T-helper 9 cell (primary cell): ENCODE data around the gene TRMT112.
A peak's percentile ranks its signal among the peaks of the same experiment; 100 is the strongest.

Experiments
- DNase-seq: peaks from one replicate; pipeline ENCODE4 v3.0.0-alpha.2; 2020
- total RNA-seq, 2 donors: gene quantifications; one replicate each; lab custom pipeline; 2026; lab: John Stamatoyannopoulos, UW

TRMT112 gene
- total RNA-seq = 63.0 to 98.8 reads per million in 2 donors

GRCh38 chr11:64317325-64317960 is at the start of gene TRMT112:
TRMT112 (minus strand) TSS chr11:64317559; CDS start chr11:64317526, 33 bp downstream.
- peak; percentile 93 for DNase-seq

GRCh38 chr11:64366751-64367150 is 49.4 kb upstream of the TRMT112 start:
- no peak for DNase-seq

GRCh38 chr11:64364911-64365310 is 47.6 kb upstream of the TRMT112 start:
- no peak for DNase-seq

GRCh38 chr11:64364435-64364834 is 47.1 kb upstream of the TRMT112 start:
- DNase-seq = no peak

GRCh38 chr11:64362339-64362738 is 45.0 kb upstream of the TRMT112 start:
- DNase-seq = no peak

GRCh38 chr11:64361659-64362058 is 44.3 kb upstream of the TRMT112 start:
- DNase-seq = no peak

GRCh38 chr11:64360448-64360921 is 43.1 kb upstream of the TRMT112 start:
- no peak for DNase-seq

- no peak for DNase-seq
These were observed 42.5 kb upstream of the TRMT112 start for GRCh38 chr11:64359712-64360445.

GRCh38 chr11:64358907-64359711 is 41.8 kb upstream of the TRMT112 start, which contains the start of gene RPS6KA4:
RPS6KA4 (plus strand) TSS chr11:64359162; CDS start chr11:64359236, 74 bp downstream.
- DNase-seq = peak; percentile 29

GRCh38 chr11:64358536-64358906 is 41.2 kb upstream of the TRMT112 start:
- DNase-seq = no peak

- DNase-seq = no peak
These were observed 40.7 kb upstream of the TRMT112 start for GRCh38 chr11:64357904-64358535.

GRCh38 chr11:64357446-64357845 is 40.1 kb upstream of the TRMT112 start:
- no peak for DNase-seq

- no peak for DNase-seq
These were observed 39.4 kb upstream of the TRMT112 start for GRCh38 chr11:64356498-64357411.

- DNase-seq = no peak
These were observed 38.0 kb upstream of the TRMT112 start for GRCh38 chr11:64355078-64355940.

- no peak for DNase-seq
These were observed 36.6 kb upstream of the TRMT112 start for GRCh38 chr11:64353715-64354506.

- no peak for DNase-seq
These were observed 35.8 kb upstream of the TRMT112 start for GRCh38 chr11:64352995-64353714.

- DNase-seq = no peak
These were observed 35.0 kb upstream of the TRMT112 start for GRCh38 chr11:64352099-64352994.

GRCh38 chr11:64351136-64351631 is 33.8 kb upstream of the TRMT112 start:
- no peak for DNase-seq
